HL-60/S4 treated with retinoic acid at 250 ng/mL for 4 days and 3 days (cell line): ENCODE data around the gene NDUFB5.
"Not testable (repeated sequence)": the region's sequence is repeated elsewhere in the genome, so short reads cannot be mapped to it uniquely, and the experiment has no call there.

Experiments
- in situ Hi-C: fragments of 300-500 bp; cut with MboI; formaldehyde crosslinking; loops from 2 replicates; pipeline ENCODE4 v1.7.0; 2022; ENCODE audit warnings: low sequenced_read_pairs

Gene NDUFB5

GRCh38 chr3:179624451-179624850 is 19.9 kb downstream of the NDUFB5 start:
- in situ Hi-C loops, result no loop called here

- in situ Hi-C loops, result no loop called here
These were observed 26.3 kb downstream of the NDUFB5 start for GRCh38 chr3:179630753-179631451.

- in situ Hi-C loops, result no loop called here
These were observed 35.9 kb downstream of the NDUFB5 start for GRCh38 chr3:179640469-179640868.

- in situ Hi-C loops, result no loop called here
These were observed 38.3 kb downstream of the NDUFB5 start for GRCh38 chr3:179642871-179643270.

- in situ Hi-C loops, result not testable (repeated sequence)
These were observed 39.2 kb downstream of the NDUFB5 start for GRCh38 chr3:179643837-179644236.

- in situ Hi-C loops, result no loop called here
These were observed 41.6 kb downstream of the NDUFB5 start for GRCh38 chr3:179646177-179646576.

GRCh38 chr3:179651687-179652446 is 47.3 kb downstream of the NDUFB5 start:
- in situ Hi-C loops, result no loop called here

GRCh38 chr3:179652447-179653095 is 48.0 kb downstream of the NDUFB5 start, which contains the start of gene USP13:
TSS of gene USP13 (plus strand) at chr3:179653040. CDS start at chr3:179653226, 186 bp downstream.
- in situ Hi-C loops, result no loop called here

- in situ Hi-C loops, result no loop called here
These were observed 48.7 kb downstream of the NDUFB5 start for GRCh38 chr3:179653096-179653797.

GRCh38 chr3:179655236-179655635 is 50.6 kb downstream of the NDUFB5 start:
- in situ Hi-C loops, result no loop called here

- in situ Hi-C loops, result no loop called here
These were observed 54.0 kb downstream of the NDUFB5 start for GRCh38 chr3:179658606-179659005.

- in situ Hi-C loops, result no loop called here
These were observed 56.3 kb downstream of the NDUFB5 start for GRCh38 chr3:179660872-179661271.

GRCh38 chr3:179661777-179662176 is 57.2 kb downstream of the NDUFB5 start:
- in situ Hi-C loops, result no loop called here

GRCh38 chr3:179663093-179663492 is 58.5 kb downstream of the NDUFB5 start:
- in situ Hi-C loops, result no loop called here

GRCh38 chr3:179666030-179666429 is 61.4 kb downstream of the NDUFB5 start:
- in situ Hi-C loops, result no loop called here

GRCh38 chr3:179666436-179667035 is 61.9 kb downstream of the NDUFB5 start:
- in situ Hi-C loops, result no loop called here

GRCh38 chr3:179668429-179668828 is 63.8 kb downstream of the NDUFB5 start:
- in situ Hi-C loops, result no loop called here

GRCh38 chr3:179670311-179670710 is 65.7 kb downstream of the NDUFB5 start:
- in situ Hi-C loops, result no loop called here

GRCh38 chr3:179671309-179671708 is 66.7 kb downstream of the NDUFB5 start:
- in situ Hi-C loops, result no loop called here

GRCh38 chr3:179671747-179672242 is 67.2 kb downstream of the NDUFB5 start:
- in situ Hi-C loops, result no loop called here

GRCh38 chr3:179672918-179673317 is 68.3 kb downstream of the NDUFB5 start:
- in situ Hi-C loops, result no loop called here
